GM18907 (cell line): ENCODE measurements around the gene PLEKHM3.

ENCODE experiments used
- ATAC-seq: cut with Tn5 transposase; IDR thresholded peaks from one replicate; pipeline ENCODE4 v1.9.1; 2021; ENCODE audit warnings: mild to moderate bottlenecking, moderate library complexity; ENCODE audit not compliant: unreplicated experiment

PLEKHM3 gene

DNA sequence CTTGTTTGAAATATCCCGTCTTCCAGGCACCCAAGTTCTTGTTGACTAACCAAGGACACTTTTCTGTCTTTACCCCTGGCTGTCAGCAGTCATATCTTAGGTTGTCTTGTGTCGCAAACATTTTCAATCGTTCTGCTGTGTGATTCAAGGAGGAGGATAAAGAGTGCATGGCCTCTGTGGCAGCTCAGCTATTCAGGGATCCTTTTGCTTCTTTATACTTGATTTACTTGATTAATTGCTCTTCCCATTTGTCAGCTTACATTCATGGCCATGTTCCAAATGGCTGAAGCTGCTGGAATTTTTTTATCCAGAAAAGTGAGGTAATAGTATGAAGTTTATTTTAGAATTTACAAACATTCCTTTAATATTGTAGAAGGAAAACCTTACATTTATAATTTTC is 158.3 kb downstream of the PLEKHM3 start:
- no peak for ATAC-seq

DNA sequence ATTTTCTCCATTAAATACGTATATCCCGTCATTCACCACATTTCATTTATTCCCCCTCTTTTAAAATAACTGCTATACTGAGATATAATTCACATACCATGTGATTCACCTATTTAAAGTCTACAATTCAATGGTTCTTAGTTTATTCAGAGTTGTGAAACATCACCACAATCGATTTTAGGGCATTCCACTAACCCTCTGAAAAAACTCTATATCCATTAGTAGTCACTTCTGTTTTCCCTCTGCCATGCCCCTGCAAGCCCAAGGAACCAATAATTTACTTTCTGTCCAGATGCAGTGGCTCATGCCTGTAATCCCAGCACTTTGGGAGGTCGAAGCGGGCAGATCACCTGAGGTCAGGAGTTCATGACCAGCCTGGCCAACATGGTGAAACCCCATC is 160.1 kb downstream of the PLEKHM3 start:
- ATAC-seq = no peak

DNA sequence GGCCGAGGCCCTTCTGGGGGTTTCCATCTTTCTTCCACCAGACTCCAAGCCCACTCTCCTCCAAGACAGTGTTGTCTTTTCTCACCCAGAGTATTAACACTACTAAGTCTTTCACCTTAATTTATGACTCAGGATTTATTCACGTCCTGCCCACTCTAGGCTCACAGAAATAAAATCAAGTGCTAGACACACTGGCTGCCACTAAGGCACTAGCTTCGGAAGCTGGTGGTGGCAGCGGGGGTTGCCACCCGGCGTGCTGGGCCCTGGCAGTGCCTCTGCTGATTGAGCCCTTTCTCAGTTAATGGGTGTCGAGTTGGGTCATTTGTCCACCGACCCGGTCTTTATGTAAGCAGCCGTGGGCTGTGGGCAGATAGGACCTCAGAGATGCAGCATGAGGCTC is 162.0 kb downstream of the PLEKHM3 start:
- no peak for ATAC-seq

DNA sequence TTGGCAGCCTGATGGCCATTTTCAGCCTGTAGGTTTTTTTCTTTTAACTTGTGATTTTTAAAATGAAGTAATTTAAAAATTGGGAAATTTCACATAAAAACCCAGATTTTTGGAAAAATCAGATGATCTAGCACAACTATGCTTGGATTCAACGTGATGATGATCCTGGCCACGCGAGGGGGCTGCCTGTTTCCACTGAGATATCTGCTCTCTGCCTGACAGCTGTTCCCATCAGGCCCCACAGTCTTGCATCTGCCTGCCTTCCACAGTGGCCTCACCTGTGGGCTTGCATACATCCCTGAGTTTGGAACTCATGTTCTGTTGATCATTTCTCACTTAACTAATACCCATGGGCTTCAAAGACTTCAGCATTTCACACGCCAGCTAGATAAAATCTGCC is 163.5 kb downstream of the PLEKHM3 start:
- ATAC-seq = no peak

DNA sequence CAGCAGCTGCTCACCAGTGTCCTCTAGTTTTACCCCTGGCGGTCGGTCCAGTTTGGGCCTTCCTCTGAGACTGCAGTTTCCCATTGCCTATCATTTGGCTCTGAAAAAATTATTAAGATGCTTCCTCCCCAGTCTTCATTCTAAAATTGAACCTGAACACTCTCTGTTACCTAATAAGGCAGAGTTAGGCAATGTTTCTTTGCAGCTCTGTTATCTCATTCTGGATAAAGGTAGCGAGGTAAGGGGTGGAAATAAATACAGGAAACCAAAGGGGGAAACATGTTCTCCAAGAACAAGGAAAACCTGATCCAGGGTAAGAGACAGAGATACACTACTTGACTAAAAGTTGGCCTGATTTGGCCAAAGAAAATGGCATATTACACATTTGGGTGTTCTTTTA is 164.6 kb downstream of the PLEKHM3 start:
- ATAC-seq = no peak

DNA sequence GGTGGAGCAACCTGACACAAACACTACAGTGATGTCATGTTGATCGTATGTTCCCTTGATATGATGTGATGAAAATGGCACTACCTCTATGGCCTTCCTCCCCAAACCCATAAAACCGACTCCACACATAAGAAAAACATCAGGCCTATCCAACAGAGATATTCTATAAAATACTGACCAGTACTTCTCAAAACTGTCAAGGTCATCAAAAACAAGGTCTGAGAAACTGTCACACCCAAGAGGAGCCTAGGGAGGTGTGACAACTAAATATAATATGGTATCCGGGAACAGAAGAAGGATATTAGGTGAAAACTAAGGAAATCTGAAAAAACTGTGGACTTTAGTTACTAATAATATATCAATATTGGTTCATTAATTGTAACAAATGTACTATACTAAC is 169.7 kb downstream of the PLEKHM3 start:
- no peak for ATAC-seq

DNA sequence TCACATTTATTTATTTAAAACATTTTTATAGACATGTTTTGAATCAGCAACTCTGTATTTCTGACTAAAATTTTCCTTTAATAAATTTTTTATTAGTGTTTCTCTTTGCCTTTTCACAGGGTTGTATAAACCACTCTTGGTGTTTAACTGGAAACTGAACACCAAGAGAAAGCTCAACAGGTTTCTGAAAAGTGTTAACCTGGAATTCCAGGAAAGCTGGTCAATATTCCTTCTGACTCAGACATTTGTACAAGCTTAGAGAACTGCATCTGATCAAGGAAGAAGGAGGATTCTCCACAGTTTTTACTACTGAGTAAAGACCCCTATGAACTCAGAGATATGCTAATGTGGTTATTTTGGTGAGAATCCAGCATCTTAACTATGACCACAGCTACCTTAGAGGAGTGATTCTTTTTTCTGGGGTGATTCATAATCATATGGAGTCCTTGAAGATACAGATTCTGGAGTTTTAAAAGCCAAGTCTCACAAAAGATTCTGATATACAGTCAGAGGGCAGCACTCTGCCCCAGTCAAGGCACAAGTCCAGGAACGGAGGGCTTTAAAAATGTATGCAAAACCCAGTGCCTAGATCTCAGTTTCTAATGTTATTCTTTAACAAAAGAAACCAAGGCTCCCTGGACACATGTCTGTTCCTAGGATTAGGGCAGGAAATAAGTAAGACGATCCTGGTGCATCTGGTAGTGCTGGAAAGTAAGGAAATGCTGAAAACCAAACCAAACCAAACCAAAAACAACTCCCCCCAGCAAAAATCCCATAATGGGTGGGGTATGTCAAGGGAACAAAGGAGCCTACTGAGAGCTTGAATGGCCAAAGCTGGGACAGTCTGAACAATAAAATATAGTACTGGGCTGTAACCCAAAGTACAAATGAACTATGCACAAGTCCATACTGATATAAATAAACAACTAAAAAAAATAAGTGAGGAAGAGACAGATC is 170.6 kb downstream of the PLEKHM3 start:
- no peak for ATAC-seq

DNA sequence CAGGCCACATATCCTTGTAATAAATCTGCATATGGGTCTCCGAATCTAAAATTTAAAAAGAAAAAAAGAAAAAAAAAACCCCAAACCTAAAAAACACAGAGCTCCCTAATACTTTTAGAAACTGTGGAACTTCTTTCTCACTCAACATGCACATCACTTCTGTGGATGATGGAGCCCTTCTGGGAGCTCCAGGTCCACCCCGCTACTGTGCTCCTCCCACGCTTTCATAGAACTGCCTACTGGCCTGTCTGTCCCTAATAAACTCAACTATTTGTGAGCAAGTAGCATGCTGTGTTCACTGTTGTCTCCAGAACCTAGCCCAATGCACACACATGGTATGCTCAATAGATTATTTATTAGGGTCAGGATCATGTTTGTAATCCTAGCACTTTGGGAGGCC is 172.5 kb downstream of the PLEKHM3 start:
- ATAC-seq = no peak

DNA sequence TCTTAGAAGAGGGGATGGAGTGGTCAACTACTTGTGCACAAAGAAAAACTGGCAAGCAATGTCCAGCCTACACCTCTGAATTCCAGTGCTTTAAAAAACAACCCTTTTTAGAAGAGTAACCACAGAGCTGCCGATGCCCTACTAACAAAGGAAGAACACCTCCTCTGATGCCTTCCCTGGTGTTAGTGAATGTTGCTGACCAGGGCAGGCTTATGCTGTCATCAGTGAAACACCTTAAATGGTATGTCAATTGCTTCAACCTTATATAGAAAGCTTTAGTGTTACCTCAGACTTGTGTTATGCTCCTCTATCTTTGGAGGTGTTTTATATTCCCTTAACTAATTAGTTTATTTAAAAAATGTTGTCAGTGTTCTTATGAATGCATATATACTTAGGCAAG is 175.9 kb downstream of the PLEKHM3 start:
- no peak for ATAC-seq

DNA sequence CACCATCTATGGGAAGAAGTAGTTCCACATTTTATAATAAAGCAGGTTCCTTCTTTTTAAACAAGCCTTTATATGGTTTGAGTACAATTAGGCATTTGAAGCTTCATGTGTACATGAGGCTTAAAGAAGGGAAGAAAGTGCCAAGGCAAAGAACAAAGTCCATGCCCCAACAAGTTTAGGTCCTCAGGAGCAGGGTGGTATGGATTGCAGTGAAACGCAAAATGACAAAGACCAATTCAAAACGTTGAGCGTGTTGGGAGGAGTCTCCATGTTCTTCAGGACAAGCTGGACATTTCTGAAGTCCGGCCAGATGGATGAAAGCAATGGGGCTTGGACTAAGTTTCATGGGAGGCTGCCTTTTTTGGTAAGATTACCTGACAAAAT is 176.8 kb downstream of the PLEKHM3 start:
- no peak for ATAC-seq

DNA sequence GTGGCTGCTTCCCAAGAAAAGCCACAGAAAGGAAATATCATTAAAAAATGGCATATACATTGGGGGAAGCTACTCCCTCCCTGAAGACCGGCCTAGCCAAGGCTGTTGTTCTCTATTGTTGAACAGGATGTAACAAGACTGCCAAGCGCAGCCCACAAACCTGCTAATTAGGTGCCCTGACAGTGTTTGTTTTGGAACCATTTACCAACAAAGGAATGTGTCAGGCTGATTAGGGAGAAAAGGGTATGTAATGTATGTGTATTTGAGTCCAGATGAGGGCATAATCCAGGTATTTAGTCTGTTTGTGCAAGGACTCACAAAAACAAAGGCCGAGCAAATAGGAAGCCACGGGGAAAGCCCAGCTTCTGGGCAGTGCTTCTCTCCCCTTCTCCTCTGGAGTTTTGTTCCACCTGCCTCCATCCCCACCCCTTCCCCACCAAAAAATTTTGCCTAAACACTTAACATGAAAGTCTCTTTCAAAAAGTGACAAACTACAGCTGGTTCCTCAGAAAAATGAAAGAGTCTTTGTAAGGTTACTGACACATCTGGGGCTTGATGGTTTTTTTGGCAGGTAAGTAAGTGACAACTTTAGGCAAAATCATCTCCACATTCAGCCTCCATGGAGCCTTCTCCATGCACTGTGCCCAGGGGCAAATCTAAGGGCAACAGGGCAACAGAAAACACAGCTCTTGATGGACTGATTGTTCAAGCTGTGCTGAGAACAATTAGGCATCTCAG is 177.4 kb downstream of the PLEKHM3 start:
- no peak for ATAC-seq

DNA sequence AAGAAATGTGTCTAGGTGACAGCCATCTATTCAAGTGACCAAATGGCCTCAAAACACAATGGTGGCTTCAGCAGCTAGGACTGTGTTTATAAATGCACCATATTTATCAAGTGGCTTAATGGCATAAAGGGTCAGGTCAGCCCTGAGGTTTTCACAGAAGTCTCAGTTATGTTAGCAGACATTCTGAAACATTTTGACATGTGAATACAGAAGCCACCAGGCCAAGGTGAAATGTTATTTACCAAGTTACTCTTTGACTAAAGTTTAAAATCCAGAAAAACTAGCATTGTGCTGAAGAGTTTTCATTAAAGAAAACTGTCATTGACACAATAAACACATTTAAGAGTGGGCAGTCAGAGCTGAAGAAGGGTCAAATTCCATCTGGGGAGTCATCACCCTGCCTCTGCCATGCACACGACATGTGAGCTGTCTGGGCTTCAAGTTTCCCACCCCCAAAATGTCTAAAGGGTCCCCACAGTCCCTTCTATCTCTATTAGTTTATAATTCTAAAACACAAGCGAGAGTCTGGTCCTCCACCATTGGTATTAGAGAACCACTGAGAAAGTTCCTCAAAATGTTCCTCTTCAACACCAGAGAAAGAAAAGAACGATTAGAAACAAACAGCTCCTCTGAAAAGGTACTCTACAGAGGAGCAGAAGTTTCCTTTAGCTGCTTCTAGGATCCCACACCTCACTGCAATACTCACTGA is 178.1 kb downstream of the PLEKHM3 start:
- no peak for ATAC-seq

DNA sequence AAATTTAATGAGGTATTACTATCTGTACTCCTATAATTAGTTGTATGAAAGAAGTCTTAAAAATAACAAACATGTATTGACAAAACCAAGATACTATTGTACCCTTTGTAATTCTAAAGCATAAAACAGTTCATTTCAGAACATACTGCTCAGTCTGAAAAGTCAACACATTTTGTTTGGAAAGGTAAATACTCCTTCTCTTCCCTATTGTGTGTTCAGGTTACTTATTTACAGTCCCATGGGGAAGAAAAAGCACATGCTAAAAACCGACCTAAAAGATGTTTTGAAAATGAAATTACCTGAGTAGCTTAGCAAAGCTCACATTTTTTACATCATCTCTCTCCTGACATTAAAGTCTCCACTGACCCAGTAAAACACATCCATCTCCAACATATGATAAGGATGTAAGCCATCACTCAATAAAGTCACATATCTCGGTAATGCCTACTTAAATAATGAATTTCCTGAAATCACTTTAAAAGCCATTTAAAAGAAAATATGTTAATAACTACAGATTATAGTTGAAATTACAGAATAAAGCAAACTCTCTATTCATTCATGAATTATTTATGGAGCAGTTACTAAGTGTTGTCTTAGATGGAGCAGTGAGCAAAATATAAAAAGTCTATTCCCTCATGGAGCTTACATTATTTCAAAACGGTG is 180.0 kb downstream of the PLEKHM3 start:
- no peak for ATAC-seq

DNA sequence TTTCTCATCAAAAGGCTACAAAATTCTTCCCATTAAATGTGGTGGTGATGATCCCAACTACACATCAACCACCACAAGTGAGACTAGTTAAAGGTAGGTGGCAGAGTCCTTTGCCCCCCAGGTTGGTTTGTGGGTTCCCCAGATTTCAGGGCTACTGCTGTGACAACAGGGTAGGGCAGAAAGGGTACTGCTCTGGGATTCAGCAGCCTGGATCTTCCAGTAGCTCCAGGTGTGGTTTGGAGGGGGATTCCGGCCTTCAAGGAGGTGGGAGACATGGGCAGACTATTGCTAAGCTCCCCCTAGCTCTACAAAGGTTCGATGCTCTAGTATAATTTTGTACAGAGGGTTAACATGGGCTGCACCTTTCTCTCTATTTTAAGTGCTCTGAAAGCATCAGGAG is 180.7 kb downstream of the PLEKHM3 start:
- ATAC-seq = no peak

DNA sequence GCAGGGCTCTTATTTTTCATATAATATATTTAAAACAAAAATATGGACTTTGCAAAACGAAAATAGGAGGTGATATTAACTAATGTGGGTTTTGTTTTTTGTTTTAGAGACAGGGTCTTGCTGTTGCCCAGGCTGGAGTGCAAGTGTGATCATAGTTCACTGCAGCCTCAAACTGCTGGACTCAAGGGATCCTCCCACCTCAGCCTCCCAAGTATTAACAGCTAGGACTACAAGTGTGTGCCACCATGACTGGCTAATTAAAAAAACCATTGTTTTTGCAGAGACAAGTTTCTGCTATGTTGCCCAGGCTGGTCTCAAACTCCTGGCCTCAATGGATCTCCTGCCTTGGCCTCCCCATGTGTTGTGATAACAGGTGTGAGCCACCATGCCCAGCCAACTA is 185.2 kb downstream of the PLEKHM3 start:
- ATAC-seq = no peak

DNA sequence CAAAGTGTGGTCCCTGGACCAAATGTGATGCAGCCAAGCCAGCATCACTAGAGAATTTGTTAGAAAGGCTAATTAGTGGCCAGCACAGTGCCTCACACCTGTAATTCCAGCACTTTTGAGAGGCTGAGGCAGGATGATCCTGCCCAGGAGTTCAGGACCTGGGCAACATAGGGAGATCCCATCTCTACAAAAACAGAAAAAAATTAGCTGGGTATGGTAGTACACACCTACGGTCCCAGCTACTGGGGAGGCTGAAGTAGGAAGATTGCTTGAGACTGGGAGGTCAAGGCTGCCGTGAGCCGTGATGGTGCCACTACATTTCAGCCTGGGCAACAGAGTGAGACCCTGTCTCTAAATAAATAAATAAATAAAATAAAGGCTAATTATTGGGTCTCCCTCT is 185.8 kb downstream of the PLEKHM3 start:
- no peak for ATAC-seq

DNA sequence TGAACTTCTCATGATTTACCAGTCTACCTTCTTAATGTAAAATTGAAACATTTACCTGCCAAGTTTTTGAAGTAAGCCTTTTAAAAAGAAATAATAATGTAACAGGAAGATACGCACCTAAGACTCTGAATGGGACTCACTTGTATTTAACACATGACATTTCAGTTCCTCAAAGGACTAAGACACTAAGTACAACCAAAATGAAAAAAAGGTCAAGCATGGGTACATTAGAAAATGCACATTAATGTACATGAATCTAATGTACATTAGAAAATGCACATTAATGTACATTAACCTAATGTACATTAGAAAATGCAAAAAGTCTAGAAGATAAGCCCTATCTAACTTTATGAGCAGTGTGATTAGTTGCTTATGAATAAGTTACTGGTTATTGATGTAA is 186.3 kb downstream of the PLEKHM3 start:
- no peak for ATAC-seq

DNA sequence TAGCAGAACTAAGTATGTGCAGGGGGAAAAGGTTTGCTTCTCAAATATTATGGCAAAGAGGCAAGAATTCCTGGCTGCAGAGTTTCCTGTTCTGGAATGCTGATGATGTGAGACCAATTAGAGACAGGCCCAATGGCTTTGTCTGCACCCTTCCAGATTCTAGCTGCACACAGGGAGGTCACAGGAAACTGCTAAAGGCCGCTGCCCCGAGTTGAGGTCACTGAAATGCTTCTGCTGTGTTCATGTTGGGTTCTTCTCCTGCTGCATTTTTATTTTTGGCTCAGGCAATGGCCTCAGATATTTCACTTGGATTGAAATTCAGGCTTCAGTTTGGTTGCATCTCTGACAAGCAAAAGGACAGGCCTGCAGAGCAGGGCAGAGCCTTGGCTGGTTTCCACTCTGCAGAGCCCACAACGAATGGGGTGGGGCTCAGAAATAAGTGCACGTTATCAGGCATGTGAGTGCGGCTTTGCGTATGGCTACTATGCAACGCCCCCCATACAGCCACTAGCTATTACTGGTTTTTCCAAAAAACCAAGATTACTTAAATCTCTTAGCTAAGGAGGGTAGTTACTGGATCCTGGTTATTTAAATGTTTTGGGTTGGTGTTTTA is 188.7 kb downstream of the PLEKHM3 start:
- ATAC-seq = no peak

DNA sequence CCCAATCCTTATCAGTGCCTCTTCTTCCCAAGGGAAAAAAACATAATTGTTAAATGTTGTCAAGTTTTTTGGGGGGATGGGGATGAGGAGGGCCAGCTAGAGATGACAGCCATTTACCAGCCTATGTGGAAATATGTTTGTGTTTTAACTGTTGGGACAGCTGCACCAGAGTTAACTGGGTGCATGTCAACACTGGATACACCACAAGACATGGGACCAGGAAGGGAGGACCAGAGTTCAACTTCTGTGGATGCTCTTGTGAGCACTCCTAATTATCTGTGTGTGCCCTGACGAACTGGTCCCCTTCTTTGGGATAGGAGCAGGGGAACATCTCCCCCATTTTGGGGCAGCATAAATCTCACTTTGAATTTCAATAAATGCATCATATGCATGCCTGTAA is 189.5 kb downstream of the PLEKHM3 start:
- no peak for ATAC-seq

DNA sequence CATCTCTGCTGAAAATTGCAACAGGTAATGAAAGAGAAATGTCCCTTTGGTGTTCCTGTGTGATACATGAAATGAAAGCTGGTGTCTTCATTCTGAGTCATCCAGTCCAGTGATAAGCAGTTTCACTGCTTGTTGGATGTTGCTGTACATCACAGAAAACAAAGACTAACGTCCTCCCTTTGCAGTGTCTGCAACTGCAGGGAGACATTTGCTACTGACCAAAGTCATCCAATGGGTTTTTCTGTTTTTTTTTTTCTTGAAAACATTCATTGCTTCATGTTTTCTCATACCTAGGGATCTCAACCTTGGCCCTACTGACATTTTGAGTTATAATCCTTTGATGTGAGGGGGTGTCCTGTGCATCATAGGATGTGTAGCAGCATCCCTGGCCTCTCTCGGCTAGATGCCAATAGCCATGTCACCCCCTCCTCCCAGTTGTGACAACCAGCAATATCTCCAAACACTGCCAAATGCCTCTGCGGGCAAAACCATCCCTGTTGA is 192.0 kb downstream of the PLEKHM3 start:
- peak; percentile 97 for ATAC-seq
